Kidney epithelial cell (primary cell): ENCODE measurements around the gene GRIA4. TPM values are rescaled to one million over a fixed set of nuclear protein-coding genes. Genes with fewer than 3 reads are reported as not detected.

ENCODE experiments used
- DNase-seq: peaks from one replicate; pipeline ENCODE4 v3.0.0-alpha.2; 2010; ENCODE audit warnings: low read depth
- H3K27me3 ChIP-seq: 2 replicates; pipeline ENCODE4 v1.6.0; 2011; ENCODE audit warnings: low read length; ENCODE audit not compliant: control insufficient read depth, insufficient read depth
- H3K36me3 ChIP-seq: 2 replicates; pipeline ENCODE4 v1.5.1; 2011; ENCODE audit warnings: low read length; ENCODE audit not compliant: control insufficient read depth, insufficient read depth
- H3K4me3 ChIP-seq: 2 replicates; pipeline ENCODE4 v1.5.1; 2011; ENCODE audit warnings: low read depth, mild to moderate bottlenecking, control low read depth, low read length
- total RNA-seq: library from RNA; depleted of rRNA; stranded (reverse); fragments of >200 nt; gene quantifications from 2 replicates; pipeline ENCODE4 v1.2.3, GENCODE V29; 2015
- TF ChIP-seq, protein P1 (sequence below): IDR thresholded peaks from 2 replicates; pipeline ENCODE4 v1.5.1; 2011; ENCODE audit warnings: mild to moderate bottlenecking, moderate library complexity, low read length, control low read depth, inconsistent platforms; ENCODE audit not compliant: insufficient read depth, poor library complexity, severe bottlenecking

The GRIA4 gene
- total RNA-seq, 1 donor from 2014 or later, result not detected

DNA sequence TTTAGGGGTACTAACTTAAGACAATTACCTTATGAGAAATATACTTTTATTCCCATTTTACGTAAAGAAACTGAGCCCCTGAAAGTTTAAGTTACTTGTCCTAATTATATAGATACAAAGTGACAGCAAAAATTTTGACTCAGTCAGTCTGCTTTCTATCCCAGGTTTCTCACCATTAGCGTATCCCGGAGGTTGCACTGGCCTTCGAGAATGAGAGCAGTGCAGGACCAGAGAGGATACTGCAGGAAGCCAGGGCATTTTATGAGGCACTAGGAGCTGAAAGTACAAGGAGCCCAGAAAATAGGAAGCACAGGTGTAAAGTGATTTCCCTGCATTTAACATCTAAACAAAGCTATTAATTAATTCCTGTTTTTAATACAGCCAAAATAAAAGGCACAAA is 55.4 kb downstream of the GRIA4 start:
- Histone ChIP-seq H3K36me3 (no peaks in the 10 kb centered on the region), H3K4me3 (no peak overlapping the region), H3K27me3 (no peaks in the 10 kb centered on the region)
- no peak for DNase-seq
- TF ChIP-seq, protein P1, sequence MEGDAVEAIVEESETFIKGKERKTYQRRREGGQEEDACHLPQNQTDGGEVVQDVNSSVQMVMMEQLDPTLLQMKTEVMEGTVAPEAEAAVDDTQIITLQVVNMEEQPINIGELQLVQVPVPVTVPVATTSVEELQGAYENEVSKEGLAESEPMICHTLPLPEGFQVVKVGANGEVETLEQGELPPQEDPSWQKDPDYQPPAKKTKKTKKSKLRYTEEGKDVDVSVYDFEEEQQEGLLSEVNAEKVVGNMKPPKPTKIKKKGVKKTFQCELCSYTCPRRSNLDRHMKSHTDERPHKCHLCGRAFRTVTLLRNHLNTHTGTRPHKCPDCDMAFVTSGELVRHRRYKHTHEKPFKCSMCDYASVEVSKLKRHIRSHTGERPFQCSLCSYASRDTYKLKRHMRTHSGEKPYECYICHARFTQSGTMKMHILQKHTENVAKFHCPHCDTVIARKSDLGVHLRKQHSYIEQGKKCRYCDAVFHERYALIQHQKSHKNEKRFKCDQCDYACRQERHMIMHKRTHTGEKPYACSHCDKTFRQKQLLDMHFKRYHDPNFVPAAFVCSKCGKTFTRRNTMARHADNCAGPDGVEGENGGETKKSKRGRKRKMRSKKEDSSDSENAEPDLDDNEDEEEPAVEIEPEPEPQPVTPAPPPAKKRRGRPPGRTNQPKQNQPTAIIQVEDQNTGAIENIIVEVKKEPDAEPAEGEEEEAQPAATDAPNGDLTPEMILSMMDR, result no peak

DNA sequence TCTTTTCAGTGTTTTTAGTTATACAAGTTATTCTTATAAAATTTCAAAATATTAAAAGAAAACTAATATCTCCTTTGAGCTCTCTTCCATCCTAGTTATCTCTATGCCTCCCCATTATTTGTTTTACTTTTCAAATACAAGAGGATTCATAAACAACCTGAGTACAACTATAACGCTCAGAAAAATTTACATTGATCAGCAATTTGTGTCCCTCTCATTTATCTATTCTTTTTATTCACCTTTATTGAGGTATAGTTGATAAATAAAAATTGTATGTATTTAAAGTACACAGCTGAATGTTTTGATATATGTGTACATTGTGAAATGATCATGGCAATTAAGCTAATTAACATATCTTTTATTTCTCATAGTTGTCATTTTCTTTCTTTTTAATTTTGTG is 57.6 kb downstream of the GRIA4 start:
- TF ChIP-seq, protein P1, result no peak
- H3K27me3 ChIP-seq, result no peaks in the 10 kb centered on the region

DNA sequence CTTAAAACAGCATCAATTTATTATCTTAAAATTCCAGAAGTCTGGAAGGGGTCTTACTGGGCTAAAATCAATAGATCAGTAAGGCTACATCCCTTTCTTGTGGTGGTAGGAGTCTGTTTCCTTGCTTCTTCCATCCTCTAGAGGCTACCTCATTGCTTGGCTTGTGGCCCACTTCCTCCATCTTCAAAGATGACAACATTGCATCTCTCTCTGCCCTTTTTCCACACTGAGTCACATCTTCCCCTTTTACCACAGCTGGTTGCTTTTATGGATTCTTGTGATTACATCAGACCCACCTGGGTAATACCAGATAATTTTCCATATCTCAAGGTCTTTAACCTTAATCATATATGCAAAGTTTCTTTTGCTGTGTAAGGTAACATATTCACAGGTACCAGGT is 60.9 kb downstream of the GRIA4 start:
- Histone ChIP-seq H3K36me3 (no peaks in the 10 kb centered on the region), H3K4me3 (no peak overlapping the region), H3K27me3 (no peaks in the 10 kb centered on the region)
- DNase-seq, result no peak
- TF ChIP-seq, protein P1, result no peak

More for the DNA sequence above, 57.6 kb downstream of the GRIA4 start:
- no peak for DNase-seq
- H3K4me3 ChIP-seq, result no peak overlapping the region
- H3K36me3 ChIP-seq, result no peaks in the 10 kb centered on the region

DNA sequence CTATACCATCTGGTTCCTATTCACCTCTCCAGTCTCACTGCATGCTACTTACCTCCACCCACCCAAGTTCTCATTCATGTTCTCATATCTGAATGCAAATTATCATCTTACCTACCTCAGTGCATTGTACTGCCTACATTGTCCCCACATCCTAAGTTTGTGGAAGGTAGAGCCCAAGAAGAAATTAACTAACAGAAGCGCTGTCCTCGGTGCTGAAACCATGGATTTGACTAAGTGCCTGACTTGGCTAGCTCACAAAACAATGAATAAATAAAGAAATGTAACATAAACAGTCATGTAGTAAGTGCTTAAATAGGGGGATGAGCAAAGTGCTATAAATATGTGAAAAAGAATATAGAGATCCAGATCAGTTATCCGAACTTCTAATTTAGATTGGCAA is 63.2 kb downstream of the GRIA4 start:
- peak; percentile 19 for DNase-seq
- H3K27me3 ChIP-seq, result no peaks in the 10 kb centered on the region
- H3K36me3 ChIP-seq, result no peaks in the 10 kb centered on the region
- H3K4me3 ChIP-seq, result no peak overlapping the region
- TF ChIP-seq, protein P1, result no peak

DNA sequence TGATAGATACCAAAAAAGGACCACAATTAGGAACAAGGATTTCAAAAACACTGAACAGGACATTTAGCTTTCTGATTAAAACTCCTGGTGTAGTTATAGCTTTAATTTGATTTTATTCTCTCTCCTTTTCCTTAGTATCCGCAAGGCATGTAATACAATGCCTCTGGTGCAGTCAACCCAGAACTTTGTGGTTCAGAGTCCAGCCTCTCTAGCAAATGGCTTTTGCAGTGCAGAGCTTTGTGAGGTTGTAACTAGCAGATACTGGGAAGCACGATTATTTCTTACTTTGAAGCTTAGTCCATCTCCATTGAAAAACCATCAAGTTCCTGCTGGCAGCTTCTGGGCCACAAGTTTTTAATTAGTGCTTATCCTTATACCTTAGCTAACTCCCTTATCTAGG is 79.8 kb downstream of the GRIA4 start:
- Histone ChIP-seq H3K36me3 (no peaks in the 10 kb centered on the region), H3K4me3 (no peak overlapping the region), H3K27me3 (no peaks in the 10 kb centered on the region)
- DNase-seq, result no peak
- TF ChIP-seq, protein P1, result no peak

DNA sequence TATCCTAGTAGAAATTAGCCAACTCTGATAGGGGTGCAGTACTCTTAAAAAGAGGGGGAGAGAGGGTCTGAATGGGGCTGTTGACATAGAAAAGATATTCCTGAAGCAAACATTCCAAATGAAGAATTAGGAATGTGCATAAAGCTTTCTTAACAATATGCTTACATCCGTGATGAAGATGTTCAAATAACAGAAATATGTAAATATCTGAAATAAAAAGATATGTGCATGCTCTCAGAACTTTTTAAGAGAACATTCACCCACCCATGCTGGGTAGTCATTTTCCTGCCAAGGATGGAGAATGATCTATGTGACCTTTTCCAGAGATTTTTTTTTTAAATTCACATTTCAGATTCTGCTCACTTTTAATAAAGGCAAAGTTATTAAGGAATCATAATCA is 80.6 kb downstream of the GRIA4 start:
- Histone ChIP-seq H3K27me3 (no peaks in the 10 kb centered on the region), H3K36me3 (no peaks in the 10 kb centered on the region), H3K4me3 (no peak overlapping the region)
- DNase-seq, result no peak
- TF ChIP-seq, protein P1, result no peak
